ENCODE measurements around the gene CYP4A11. TPM values are rescaled to one million over a fixed set of nuclear protein-coding genes. Genes with fewer than 3 reads are reported as not detected.
"Not testable (repeated sequence)": the region's sequence is repeated elsewhere in the genome, so short reads cannot be mapped to it uniquely, and the experiment has no call there.

The CYP4A11 gene
- total RNA-seq: not detected
- not detected for total RNA-seq (2013)

- Mint-ChIP-seq H3K27ac (no peak within 1 kb of the TSS), H3K36me3 (no peaks in the 10 kb centered on the region), H3K9me3 (no peaks in the 10 kb centered on the region), H3K4me3 (no peak within 1 kb of the TSS), H3K27me3 (ENCODE audit: low read depth in 2 of 2) (peaks cover 10 to 20% of the 10 kb centered on the region in 2 donors), H3K4me1 (no peaks in the 10 kb centered on the region)
- no peak within 1 kb of the TSS for H3K27ac ChIP-seq (ENCODE audit: low read length)
- 86% methylated on average over 4 of the region's 5 CpGs for WGBS (ENCODE audit: insufficient coverage)
- intact Hi-C loops (cut with micrococcal nuclease): no loop called here
- no peaks in the 10 kb centered on the region for H3K9me3 ChIP-seq (ENCODE audit: control insufficient read depth, insufficient read depth, low read length)
- no peak for TF ChIP-seq CTCF (IDR thresholded peaks at IDR 0.05)
- no peaks in the 10 kb centered on the region for H3K36me3 ChIP-seq (ENCODE audit: control insufficient read depth, insufficient read depth, low read length)
- H3K4me3 ChIP-seq (ENCODE audit: low read length): no peak within 1 kb of the TSS
- DNase-seq (no peak), ATAC-seq (no peak)
- no peaks in the 10 kb centered on the region for H3K27me3 ChIP-seq (ENCODE audit: control insufficient read depth, insufficient read depth, low read length)
- no peaks in the 10 kb centered on the region for H3K4me1 ChIP-seq (ENCODE audit: control insufficient read depth, insufficient read depth, low read length)
Measured at GRCh38 chr1:46941135-46941694, at the start of gene CYP4A11. CYP4A11 (minus strand) TSS chr1:46941476; CDS start chr1:46941433, 43 bp downstream.

GRCh38 chr1:46990541-46990940 is 49.3 kb upstream of the CYP4A11 start:
- H3K9me3 Mint-ChIP-seq; intact Hi-C loops (cut with micrococcal nuclease): not testable (repeated sequence)

GRCh38 chr1:46983830-46984586 is 42.7 kb upstream of the CYP4A11 start:
- H3K27ac ChIP-seq (ENCODE audit: low read length): no peak overlapping the region
- no peak for TF ChIP-seq CTCF (IDR thresholded peaks at IDR 0.05)
- H3K4me1 ChIP-seq (ENCODE audit: control insufficient read depth, insufficient read depth, low read length): no peaks in the 10 kb centered on the region
- intact Hi-C loops (cut with micrococcal nuclease): no loop called here
- no peak overlapping the region for H3K4me3 ChIP-seq (ENCODE audit: low read length)
- 44% methylated on average over 3 of the region's 3 CpGs for WGBS (ENCODE audit: insufficient coverage)
- Mint-ChIP-seq H3K27me3 (ENCODE audit: low read depth in 2 of 2) (peaks cover 12 to 13% of the 10 kb centered on the region in 2 donors), H3K4me3 (no peak overlapping the region), H3K9me3 (no peaks in the 10 kb centered on the region), H3K27ac (no peak overlapping the region), H3K4me1 (no peaks in the 10 kb centered on the region), H3K36me3 (no peaks in the 10 kb centered on the region)
- H3K27me3 ChIP-seq (ENCODE audit: control insufficient read depth, insufficient read depth, low read length): no peaks in the 10 kb centered on the region
- no peaks in the 10 kb centered on the region for H3K9me3 ChIP-seq (ENCODE audit: control insufficient read depth, insufficient read depth, low read length)
- H3K36me3 ChIP-seq (ENCODE audit: control insufficient read depth, insufficient read depth, low read length): no peaks in the 10 kb centered on the region
- DNase-seq: no peak
- no peak for ATAC-seq

More at GRCh38 chr1:46990541-46990940, 49.3 kb upstream of the CYP4A11 start:
- not testable (repeated sequence) for H3K4me1 ChIP-seq (ENCODE audit: control insufficient read depth, insufficient read depth, low read length); H3K36me3 ChIP-seq (ENCODE audit: control insufficient read depth, insufficient read depth, low read length); ATAC-seq; DNase-seq; H3K4me1 Mint-ChIP-seq; H3K4me3 Mint-ChIP-seq; H3K27me3 ChIP-seq (ENCODE audit: control insufficient read depth, insufficient read depth, low read length); H3K4me3 ChIP-seq (ENCODE audit: low read length); H3K27ac Mint-ChIP-seq; H3K36me3 Mint-ChIP-seq; H3K9me3 ChIP-seq (ENCODE audit: control insufficient read depth, insufficient read depth, low read length); H3K27ac ChIP-seq (ENCODE audit: low read length)
- H3K27me3 Mint-ChIP-seq (ENCODE audit: low read depth in 2 of 2): peaks cover 7 to 11% of the 10 kb centered on the region in 2 donors
- no CpG with 5 or more reads among the region's 2 CpGs for WGBS (ENCODE audit: insufficient coverage)

DNA sequence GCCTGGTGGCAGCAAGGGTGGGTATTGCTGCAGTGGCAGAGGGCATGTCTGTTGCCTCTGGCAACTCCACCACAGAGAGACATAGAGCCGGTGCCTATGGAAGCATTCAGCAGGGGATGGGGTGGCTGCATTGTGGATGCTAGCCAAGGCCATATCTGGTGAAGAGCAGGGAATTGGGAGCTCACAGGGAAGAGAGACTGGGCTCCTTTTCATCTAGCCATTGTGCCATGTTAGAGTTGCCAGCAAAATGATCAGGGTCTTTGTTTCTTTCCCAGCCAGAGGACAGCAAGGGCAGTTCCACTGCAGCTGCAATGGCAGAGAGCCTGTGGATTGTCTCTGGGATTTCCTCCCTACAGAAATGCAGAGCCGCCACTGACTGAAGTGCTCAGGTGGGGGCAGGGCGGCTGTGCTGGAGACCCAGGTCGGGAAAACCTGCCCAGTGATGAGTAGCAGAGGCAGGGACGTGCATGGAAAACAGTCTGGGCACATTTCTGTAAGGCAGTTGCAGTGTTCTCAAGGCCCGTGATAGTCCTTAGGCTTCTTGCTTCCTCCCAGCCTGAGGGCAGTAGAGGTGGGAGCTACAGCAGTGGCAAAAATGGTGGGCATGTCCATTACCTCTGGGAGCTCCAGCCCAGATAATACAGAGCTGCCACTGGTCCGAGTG is 42.0 kb upstream of the CYP4A11 start:
- Mint-ChIP-seq H3K9me3 (no peaks in the 10 kb centered on the region), H3K4me3 (no peak overlapping the region), H3K4me1 (no peaks in the 10 kb centered on the region), H3K27me3 (ENCODE audit: low read depth in 2 of 2) (peaks cover 12 to 18% of the 10 kb centered on the region in 2 donors), H3K27ac (no peak overlapping the region), H3K36me3 (no peaks in the 10 kb centered on the region)
- ATAC-seq (no peak), DNase-seq (no peak)
- no peak overlapping the region for H3K27ac ChIP-seq (ENCODE audit: low read length)
- TF ChIP-seq CTCF (IDR thresholded peaks at IDR 0.05): no peak
- intact Hi-C loops (cut with micrococcal nuclease): no loop called here
- no peaks in the 10 kb centered on the region for H3K36me3 ChIP-seq (ENCODE audit: control insufficient read depth, insufficient read depth, low read length)
- no peaks in the 10 kb centered on the region for H3K9me3 ChIP-seq (ENCODE audit: control insufficient read depth, insufficient read depth, low read length)
- WGBS (ENCODE audit: insufficient coverage): 57% methylated on average over 7 of the region's 7 CpGs
- H3K27me3 ChIP-seq (ENCODE audit: control insufficient read depth, insufficient read depth, low read length): no peaks in the 10 kb centered on the region
- H3K4me3 ChIP-seq (ENCODE audit: low read length): no peak overlapping the region
- no peaks in the 10 kb centered on the region for H3K4me1 ChIP-seq (ENCODE audit: control insufficient read depth, insufficient read depth, low read length)

All from natural killer cell (primary cell).